GM18526 (cell line): ENCODE data around the gene FDPS.
A peak's percentile ranks its signal among the peaks of the same experiment; 100 is the strongest.

Experiments
- POLR2A ChIP-seq: IDR thresholded peaks from 3 replicates; pipeline ENCODE4 v1.6.1; 2011; ENCODE audit not compliant: insufficient read length; ENCODE audit errors: extremely low read depth

Gene FDPS

GRCh38 chr1:155322571-155322952 is 13.9 kb downstream of the FDPS start:
- TF ChIP-seq POLR2A, result no peak

DNA sequence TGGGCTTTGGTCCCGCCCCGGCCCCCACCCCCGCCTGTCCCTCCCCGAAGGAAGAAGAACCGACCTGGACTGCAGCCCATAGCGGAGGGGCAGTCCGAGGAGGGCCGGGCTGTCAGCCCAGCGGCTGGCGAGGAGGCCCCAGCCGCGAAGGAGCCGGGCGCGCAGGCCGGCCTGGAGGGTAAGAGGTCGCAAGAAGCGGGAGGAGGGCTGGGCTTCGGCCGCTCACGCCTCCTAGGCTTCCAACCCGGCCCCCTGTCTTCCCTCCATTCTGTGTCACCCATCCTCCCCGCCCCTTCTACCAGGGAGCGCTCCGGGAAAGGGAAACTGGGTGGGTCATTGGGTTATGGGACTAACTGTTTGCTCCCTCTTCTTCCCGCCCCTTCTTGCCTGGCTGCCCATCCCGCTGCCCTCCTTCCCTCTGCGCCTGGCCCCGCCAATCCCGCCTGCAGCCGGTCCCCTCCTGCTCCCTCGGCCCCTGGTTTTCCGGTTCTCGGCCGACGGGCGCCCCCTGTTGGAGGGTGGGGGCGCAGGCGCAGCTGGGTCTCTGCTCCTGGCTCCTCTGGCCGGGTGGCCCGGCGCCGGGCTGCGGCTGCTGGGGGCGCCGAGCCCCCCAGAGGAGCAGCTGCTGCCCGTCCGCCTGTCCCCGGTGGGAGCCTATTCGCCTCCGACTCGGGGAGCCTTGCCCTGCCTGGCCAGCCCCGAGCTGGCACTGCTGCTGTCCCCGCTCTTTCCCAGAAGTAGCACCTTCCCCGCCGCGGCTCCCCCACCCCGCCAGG is 14.5 kb downstream of the FDPS start:
- peak; percentile 24 for TF ChIP-seq POLR2A

DNA sequence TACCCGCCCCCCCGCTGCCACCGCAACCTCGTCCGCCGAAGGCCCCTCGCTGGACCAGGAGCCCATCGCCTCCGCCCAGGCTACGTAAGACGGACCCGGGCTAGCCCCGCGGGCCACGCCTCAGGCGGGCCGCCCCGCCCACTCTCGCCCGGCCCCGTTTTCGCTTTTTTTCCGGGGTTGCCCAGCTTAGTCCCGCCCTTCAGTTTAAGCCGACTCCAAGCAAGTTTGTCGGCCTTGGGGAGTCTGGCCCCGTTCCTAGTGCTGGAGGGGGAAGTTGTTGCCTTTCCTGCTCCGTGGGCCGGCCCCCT is 15.0 kb downstream of the FDPS start:
- no peak for TF ChIP-seq POLR2A

GRCh38 chr1:155324037-155324716 is 15.5 kb downstream of the FDPS start:
- peak; percentile 59 for TF ChIP-seq POLR2A

GRCh38 chr1:155324717-155325602 is 16.3 kb downstream of the FDPS start:
- no peak for TF ChIP-seq POLR2A

GRCh38 chr1:155325603-155325893 is 16.9 kb downstream of the FDPS start:
- TF ChIP-seq POLR2A, result no peak

DNA sequence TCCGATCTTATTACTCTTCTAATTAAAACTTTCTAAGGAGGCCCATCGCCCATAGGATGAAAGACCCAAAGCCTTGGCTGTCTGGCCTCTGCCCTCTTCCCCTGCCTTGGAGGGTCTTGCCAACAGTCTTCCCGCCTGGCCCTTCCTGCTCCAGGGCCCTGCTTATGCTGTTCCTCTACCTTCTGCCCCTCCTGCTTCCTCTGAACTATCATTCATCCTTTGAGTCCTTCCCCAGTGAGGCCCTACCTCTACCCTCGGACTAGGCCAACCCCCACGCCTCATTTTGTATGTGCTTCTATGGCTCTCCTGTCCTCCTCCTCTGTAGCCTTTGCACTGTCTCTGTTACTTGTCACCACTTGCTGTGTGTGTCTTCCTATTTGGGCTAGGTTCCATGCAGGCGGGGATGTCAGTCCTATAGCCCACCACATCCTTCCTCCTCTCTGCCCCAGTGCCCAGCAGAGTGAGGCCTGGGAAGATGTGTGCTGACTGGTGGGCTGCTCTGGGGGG is 17.4 kb downstream of the FDPS start:
- TF ChIP-seq POLR2A, result no peak

GRCh38 chr1:155326631-155327037 is 18.0 kb downstream of the FDPS start:
- no peak for TF ChIP-seq POLR2A

- TF ChIP-seq POLR2A, result no peak
These were observed 19.3 kb downstream of the FDPS start for GRCh38 chr1:155327981-155328380.

GRCh38 chr1:155329980-155330598 is 21.4 kb downstream of the FDPS start:
- no peak for TF ChIP-seq POLR2A

DNA sequence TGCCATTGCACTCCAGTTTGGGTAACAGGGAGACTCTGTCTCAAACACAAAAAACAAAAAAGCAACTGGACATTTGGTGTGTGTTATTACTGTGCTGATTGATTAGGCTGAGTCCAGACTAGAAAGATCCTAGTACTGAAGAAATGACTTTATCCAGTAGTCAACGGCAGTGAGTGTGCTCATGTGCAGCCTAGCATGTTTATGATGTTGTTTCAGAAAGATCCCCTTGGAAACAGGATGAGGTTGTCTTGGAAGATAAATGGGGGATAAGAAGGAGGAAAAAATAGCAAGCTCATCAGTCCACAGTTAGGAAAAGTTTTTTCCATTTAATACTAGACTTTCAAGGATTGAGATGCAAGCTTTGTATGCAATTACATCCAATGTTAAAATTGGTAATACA is 26.3 kb downstream of the FDPS start:
- no peak for TF ChIP-seq POLR2A

GRCh38 chr1:155339515-155340097 is 30.9 kb downstream of the FDPS start:
- TF ChIP-seq POLR2A, result no peak

GRCh38 chr1:155342842-155343241 is 34.2 kb downstream of the FDPS start:
- no peak for TF ChIP-seq POLR2A

DNA sequence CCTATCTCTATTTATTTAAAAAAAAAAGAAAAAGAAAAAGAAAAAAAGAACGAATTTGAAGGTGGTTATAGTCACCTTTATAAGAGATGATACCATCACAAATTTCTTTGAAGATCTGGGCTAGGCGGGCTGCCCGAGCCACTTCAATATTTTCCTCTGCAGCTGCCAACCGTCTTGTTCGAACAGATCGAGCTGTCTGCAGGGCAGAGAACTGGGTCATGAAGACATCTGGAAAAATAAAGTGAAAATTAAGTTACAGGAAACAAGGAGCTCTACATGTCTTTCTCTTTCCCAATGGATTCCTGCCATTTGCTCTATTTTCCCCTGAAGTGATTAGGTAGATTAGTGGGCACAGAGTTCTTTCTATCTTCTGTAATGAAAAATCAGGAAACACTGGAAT is 44.0 kb downstream of the FDPS start:
- TF ChIP-seq POLR2A, result no peak

DNA sequence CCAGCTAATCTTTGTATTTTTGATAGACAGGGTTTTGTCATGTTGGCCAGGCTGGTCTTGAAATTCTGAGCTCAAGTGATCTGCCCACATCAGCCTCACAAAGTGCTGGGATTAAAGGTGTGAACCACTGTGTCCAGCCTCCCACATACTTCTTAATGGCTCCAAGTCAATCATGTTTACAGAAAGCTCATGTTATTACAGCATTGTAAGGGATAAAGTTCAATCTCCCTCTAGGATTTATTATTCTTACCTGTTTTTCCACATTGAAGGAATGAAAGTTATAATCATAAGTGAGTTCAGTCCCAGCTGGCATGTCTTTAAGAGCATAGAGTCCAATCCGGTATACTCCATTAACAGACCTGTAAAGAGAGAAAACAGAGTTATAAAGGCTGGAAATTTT is 51.4 kb downstream of the FDPS start:
- TF ChIP-seq POLR2A, result no peak
